Small intestine (tissue), 7 donors: ENCODE measurements around the gene ALKBH5. TPM values are rescaled to one million over a fixed set of nuclear protein-coding genes. Genes with fewer than 3 reads are reported as not detected.
A peak's percentile ranks its signal among the peaks of the same experiment; 100 is the strongest.

Experiments
- DNase-seq, 2 donors: peaks; one replicate each; pipeline versions ENCODE4 v3.0.0 to v3.0.0-alpha.2; 2013
- FAIRE-seq: peaks from 2 replicates; lab custom pipeline; 2012; peaks lifted over from hg19 to GRCh38; lab: Jason Lieb, UNC
- H3K27ac ChIP-seq, 3 donors: one replicate each; pipeline ENCODE4 v1.5.1; 2013; ENCODE audit warnings: low read length in 2 of 3, mild to moderate bottlenecking in 2 of 3, control low read depth in 1 of 3, inconsistent platforms in 1 of 3, low read depth in 1 of 3, moderate library complexity in 1 of 3
- H3K27me3 ChIP-seq, 3 donors: one replicate each; pipeline ENCODE4 v1.6.1; 2013; ENCODE audit warnings: low read length in 3 of 3, inconsistent platforms in 1 of 3; ENCODE audit not compliant: control insufficient read depth in 3 of 3, insufficient read depth in 3 of 3
- H3K36me3 ChIP-seq, 3 donors: one replicate each; pipeline ENCODE4 v1.6.1; 2013; ENCODE audit warnings: low read length in 3 of 3, inconsistent platforms in 1 of 3, low read depth in 1 of 3, mild to moderate bottlenecking in 1 of 3, moderate library complexity in 1 of 3; ENCODE audit not compliant: control insufficient read depth in 3 of 3, insufficient read depth in 2 of 3
- H3K4me1 ChIP-seq, 3 donors: one replicate each; pipeline ENCODE4 v1.6.1; 2013; ENCODE audit warnings: low read length in 2 of 3, inconsistent platforms in 1 of 3, low read depth in 1 of 3, mild to moderate bottlenecking in 1 of 3, moderate library complexity in 1 of 3; ENCODE audit not compliant: control insufficient read depth in 3 of 3, insufficient read depth in 2 of 3
- H3K4me3 ChIP-seq, 3 donors: one replicate each; pipeline ENCODE4 v1.5.1; 2013; ENCODE audit warnings: low read length in 3 of 3, control low read depth in 1 of 3, inconsistent platforms in 1 of 3, low read depth in 1 of 3, mild to moderate bottlenecking in 1 of 3, moderate library complexity in 1 of 3
- H3K9me3 ChIP-seq, 2 donors: one replicate each; pipeline ENCODE4 v1.6.1; 2013; ENCODE audit warnings: low read depth in 1 of 2, low read length in 1 of 2; ENCODE audit not compliant: control insufficient read depth in 2 of 2, insufficient read depth in 1 of 2
- WGBS, 3 donors: extraction: QIAGEN DNeasy Blood & Tissue Kit; methylation state at CpG; one replicate each; pipeline ENCODE4 v1.1.7; 2013; 5-methylcytosine and 5-hydroxymethylcytosine counted together
- polyA plus RNA-seq, 4 donors: library from polyadenylated mRNA; stranded (reverse) in 3 of 4; unstranded in 1 of 4; fragments of 200-250 nt in 3 of 4; fragments of 120-200 nt in 1 of 4; gene quantifications; one replicate each; pipeline versions ENCODE4 v1.2.1 to v1.2.3, GENCODE V29; 2013
- donor health status: healthy with polysubstance abuse.
- donor health status: control.
- donor health status: control.
- donor health status: Bipolar disorder and iron deficiency.
- donor health status: healthy.

Gene ALKBH5
- polyA plus RNA-seq, 4 donors, result 36.2 to 60.1 (median 40.6) TPM

DNA sequence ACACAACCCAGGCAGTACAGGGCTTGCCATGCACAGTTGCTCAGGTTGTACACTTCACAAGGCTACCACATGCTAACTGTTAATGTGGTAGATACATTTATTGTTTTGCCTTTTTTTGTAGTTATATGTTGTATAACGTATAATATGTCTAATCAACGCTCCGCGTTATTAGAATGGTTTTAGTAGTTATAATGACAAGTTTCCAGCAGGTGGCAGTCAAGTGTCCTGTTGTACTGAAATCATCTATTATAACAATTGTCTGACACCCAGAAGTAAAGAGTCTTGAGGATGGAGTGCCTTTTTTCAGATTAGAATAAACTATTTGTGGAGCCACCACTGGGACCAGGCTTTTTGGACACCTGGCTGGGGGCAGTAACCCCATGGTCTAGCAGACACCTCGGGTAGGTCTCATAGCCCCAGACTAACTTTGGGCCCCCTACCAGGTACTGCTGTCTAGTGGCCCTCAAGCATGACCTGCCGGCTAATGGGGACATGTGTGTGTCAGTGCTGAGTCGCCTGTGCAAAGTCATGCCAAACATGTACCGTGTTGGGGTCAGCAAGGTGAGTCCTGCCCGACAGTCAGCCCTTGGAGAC is 42.3 kb upstream of the ALKBH5 start:
- FAIRE-seq (peak; percentile 74), DNase-seq (peak; percentile 69 to 73)
- H3K9me3 ChIP-seq, result no peaks in the 10 kb centered on the region
- WGBS, 3 donors, result 22 to 32% (median 24%) methylated on average over 9 of the region's 9 CpGs
- H3K27me3 ChIP-seq, result no peaks in the 10 kb centered on the region
- no peaks in the 10 kb centered on the region for H3K36me3 ChIP-seq
- H3K27ac ChIP-seq, result no peak overlapping the region
- H3K4me3 ChIP-seq, result no peak overlapping the region
- peaks cover 0 to 6% (median 0%) of the 10 kb centered on the region in 3 donors for H3K4me1 ChIP-seq

DNA sequence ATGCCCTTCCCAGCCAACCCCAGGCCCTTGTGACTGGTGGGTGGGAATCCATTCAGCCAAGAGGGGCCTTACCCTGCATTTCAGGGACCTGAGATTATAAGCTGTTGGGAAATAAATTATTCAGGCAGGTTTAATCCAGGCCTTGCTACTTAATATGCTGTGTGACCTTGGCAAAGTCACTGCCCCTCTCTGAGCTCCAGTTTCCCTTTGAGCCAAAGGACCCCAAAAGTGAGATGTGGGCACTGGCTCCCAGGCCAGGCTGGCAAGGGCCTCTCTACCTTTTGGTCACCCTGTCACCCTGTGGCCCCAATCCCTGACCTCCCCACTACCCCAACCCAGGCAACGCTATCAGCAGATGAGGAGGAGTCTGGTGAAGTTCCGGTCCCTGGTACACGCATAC is 41.2 kb upstream of the ALKBH5 start:
- 79 to 89% (median 84%) methylated on average over 3 of the region's 3 CpGs for WGBS, 3 donors
- H3K4me1 ChIP-seq, result peaks cover 0 to 6% (median 0%) of the 10 kb centered on the region in 3 donors
- H3K27ac ChIP-seq, result no peak overlapping the region
- H3K4me3 ChIP-seq, result no peak overlapping the region
- DNase-seq (no peak), FAIRE-seq (no peak)
- no peaks in the 10 kb centered on the region for H3K27me3 ChIP-seq
- no peaks in the 10 kb centered on the region for H3K9me3 ChIP-seq
- H3K36me3 ChIP-seq, result no peaks in the 10 kb centered on the region

DNA sequence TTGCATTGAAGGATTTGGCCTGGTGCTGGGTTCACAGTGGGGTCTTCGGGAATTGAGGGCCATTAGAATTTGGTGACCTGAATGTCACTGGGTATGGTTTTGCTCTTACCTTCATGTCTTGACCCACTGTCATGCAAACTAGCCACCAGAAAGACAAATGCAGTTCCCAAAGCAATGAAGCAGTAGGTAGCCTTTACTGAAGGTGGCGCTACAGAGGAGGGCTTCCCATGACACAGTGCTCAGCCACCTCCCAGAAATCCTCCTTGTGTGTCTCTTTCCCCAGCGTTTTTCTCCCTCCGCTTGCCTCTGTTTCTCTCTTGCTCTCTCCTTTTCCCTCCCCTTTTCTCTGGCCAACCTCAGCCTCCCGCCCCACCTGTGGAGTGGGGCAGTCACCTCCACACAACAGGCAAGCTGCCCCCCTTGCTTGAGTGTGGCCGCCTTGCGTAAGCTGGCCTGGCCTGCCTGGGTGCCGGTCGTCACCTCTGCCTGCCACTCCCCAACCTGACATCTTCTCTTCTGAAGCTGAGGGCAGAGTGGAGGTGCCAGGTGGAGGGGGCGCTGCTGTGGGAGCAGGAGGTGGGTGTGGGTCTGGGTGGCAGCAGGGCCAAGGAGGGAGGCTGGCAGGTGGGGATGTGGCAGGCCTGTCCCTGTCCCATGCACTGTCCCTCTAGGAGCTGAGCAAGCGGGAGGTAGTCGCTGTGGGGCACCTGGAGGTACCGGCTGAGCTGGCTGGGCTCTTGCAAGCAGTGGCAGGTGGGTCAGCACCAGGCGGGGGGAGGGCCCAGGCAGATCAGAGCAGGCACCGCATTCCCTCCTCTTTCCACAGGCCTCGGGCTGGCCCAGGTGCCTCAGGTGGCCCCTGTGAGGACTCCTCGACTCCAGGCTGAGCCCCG is 40.3 kb upstream of the ALKBH5 start:
- H3K36me3 ChIP-seq, result no peaks in the 10 kb centered on the region
- H3K4me3 ChIP-seq, result no peak overlapping the region
- no peaks in the 10 kb centered on the region for H3K9me3 ChIP-seq
- H3K27ac ChIP-seq, result no peak overlapping the region
- no peaks in the 10 kb centered on the region for H3K27me3 ChIP-seq
- DNase-seq (no peak), FAIRE-seq (no peak)
- WGBS, 3 donors, result 57 to 68% (median 59%) methylated on average over 16 to 18 of the region's 18 CpGs
- peaks cover 0 to 6% (median 0%) of the 10 kb centered on the region in 3 donors for H3K4me1 ChIP-seq

- Histone ChIP-seq H3K36me3 (no peaks in the 10 kb centered on the region), H3K4me3 (no peak overlapping the region), H3K27me3 (no peaks in the 10 kb centered on the region), H3K9me3 (no peaks in the 10 kb centered on the region), H3K4me1 (peaks cover 0 to 6% (median 0%) of the 10 kb centered on the region in 3 donors), H3K27ac (no peak overlapping the region)
- no peak for DNase-seq
- FAIRE-seq, result no peak
- 77 to 82% (median 80%) methylated on average over 4 of the region's 4 CpGs for WGBS, 3 donors
Measured at GRCh38 chr17:18144261-18144660, 39.4 kb upstream of the ALKBH5 start.

- DNase-seq (no peak), FAIRE-seq (no peak)
- WGBS, 3 donors, result 89 to 100% (median 98%) methylated on average over 1 of the region's 1 CpG
- no peaks in the 10 kb centered on the region for H3K9me3 ChIP-seq
- H3K27ac ChIP-seq, result no peak overlapping the region
- H3K4me3 ChIP-seq, result no peak overlapping the region
- no peaks in the 10 kb centered on the region for H3K27me3 ChIP-seq
- no peaks in the 10 kb centered on the region for H3K36me3 ChIP-seq
- H3K4me1 ChIP-seq, result peaks cover 0 to 2% (median 0%) of the 10 kb centered on the region in 3 donors
Measured at GRCh38 chr17:18144855-18145254, 38.8 kb upstream of the ALKBH5 start.

DNA sequence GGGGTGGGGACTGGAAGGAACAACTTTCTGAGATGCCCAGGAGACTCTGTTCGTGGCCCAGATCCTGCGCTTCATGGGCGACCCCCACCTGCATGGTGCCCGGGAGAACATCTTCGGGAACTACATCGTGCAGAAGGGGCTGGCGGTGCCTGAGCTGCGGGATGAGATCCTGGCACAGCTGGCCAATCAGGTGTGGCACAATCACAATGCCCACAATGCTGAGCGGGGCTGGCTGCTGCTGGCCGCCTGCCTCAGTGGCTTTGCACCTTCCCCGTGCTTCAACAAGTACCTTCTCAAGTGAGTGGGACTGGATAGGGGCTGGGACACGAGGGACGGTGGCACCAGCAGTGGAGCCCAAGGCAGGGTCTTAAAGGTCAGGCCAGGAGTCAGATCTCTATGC is 37.8 kb upstream of the ALKBH5 start:
- FAIRE-seq, result no peak
- H3K27me3 ChIP-seq, result no peaks in the 10 kb centered on the region
- peaks cover 0 to 2% (median 0%) of the 10 kb centered on the region in 3 donors for H3K4me1 ChIP-seq
- H3K36me3 ChIP-seq, result no peaks in the 10 kb centered on the region
- no peaks in the 10 kb centered on the region for H3K9me3 ChIP-seq
- H3K27ac ChIP-seq, result no peak overlapping the region
- DNase-seq, result no peak
- H3K4me3 ChIP-seq, result no peak overlapping the region
- 81 to 86% (median 82%) methylated on average over 13 of the region's 13 CpGs for WGBS, 3 donors

GRCh38 chr17:18146259-18146658 is 37.4 kb upstream of the ALKBH5 start:
- H3K4me3 ChIP-seq, result no peak overlapping the region
- WGBS, 3 donors, result 87 to 94% (median 93%) methylated on average over 2 of the region's 2 CpGs
- DNase-seq, result no peak
- no peak for FAIRE-seq
- no peak overlapping the region for H3K27ac ChIP-seq
- H3K9me3 ChIP-seq, result no peaks in the 10 kb centered on the region
- H3K36me3 ChIP-seq, result no peaks in the 10 kb centered on the region
- H3K4me1 ChIP-seq, result no peaks in the 10 kb centered on the region
- H3K27me3 ChIP-seq, result no peaks in the 10 kb centered on the region

- Histone ChIP-seq H3K27me3 (no peaks in the 10 kb centered on the region), H3K4me1 (no peaks in the 10 kb centered on the region), H3K27ac (no peak overlapping the region), H3K4me3 (no peak overlapping the region), H3K36me3 (no peaks in the 10 kb centered on the region), H3K9me3 (no peaks in the 10 kb centered on the region)
- DNase-seq (no peak), FAIRE-seq (no peak)
- 74 to 82% (median 76%) methylated on average over 3 of the region's 3 CpGs for WGBS, 3 donors
Measured at GRCh38 chr17:18146980-18147379, 36.6 kb upstream of the ALKBH5 start.
